SK-N-SH (cell line): Measurements from ENCODE around the gene CACNA1G. TPM values are rescaled to one million over a fixed set of nuclear protein-coding genes. Genes with fewer than 3 reads are reported as not detected.

ENCODE experiments used
- CTCF ChIA-PET: fragments of 300-600, 350-600 bp; formaldehyde crosslinking; extraction: SDS; loops from one replicate; lab custom pipeline; 2021; lab: Yijun Ruan, JAX
- POLR2A ChIA-PET: fragments of 350-600 bp; sonication (Branson Sonifier 250); formaldehyde crosslinking; extraction: SDS; loops from one replicate; lab custom pipeline; 2020; ENCODE audit warnings: antibody characterized with exemption, inconsistent platforms; lab: Yijun Ruan, JAX
- DNase-seq: peaks from one replicate; pipeline ENCODE4 v3.0.0; 2012
- H2AFZ ChIP-seq: fragments of 200-600 bp; sonication (generic); 2 replicates; pipeline ENCODE4 v1.8.1; 2016; ENCODE audit warnings: antibody characterized with exemption, mild to moderate bottlenecking, low read depth
- H3F3A ChIP-seq: fragments of 200-600 bp; sonication (generic); replicated peaks from 2 replicates; pipeline ENCODE3; 2016; ENCODE audit warnings: antibody characterized with exemption, mild to moderate bottlenecking; ENCODE audit not compliant: insufficient read depth
- H3K27ac ChIP-seq, 2 experiments: fragments of 200-500 bp in 1 of 2; fragments of 200-600 bp in 1 of 2; sonication (Bioruptor generic) in 1 of 2; sonication (generic), shearing (Covaris generic) in 1 of 2; 2 replicates each; pipeline versions ENCODE4 v1.5.1 to v1.6.1; 2014 to 2016; ENCODE audit warnings: low read depth in 2 of 2, inconsistent platforms in 1 of 2, low read length in 1 of 2, mild to moderate bottlenecking in 1 of 2, mixed read lengths in 1 of 2
- H3K27me3 ChIP-seq: fragments of 200-600 bp; sonication (generic), shearing (Covaris generic); 2 replicates; pipeline ENCODE4 v1.6.1; 2016; ENCODE audit warnings: mixed run types; ENCODE audit not compliant: insufficient read depth
- H3K36me3 ChIP-seq, 2 experiments: fragments of 200-500 bp in 1 of 2; fragments of 200-600 bp in 1 of 2; sonication (Bioruptor generic) in 1 of 2; sonication (generic) in 1 of 2; replicated peaks in 1 of 2; 2 replicates each; pipeline versions ENCODE3 to v1.5.1; 2014 to 2016; ENCODE audit warnings: low read length in 1 of 2, mild to moderate bottlenecking in 1 of 2; ENCODE audit not compliant: insufficient read depth in 2 of 2, control insufficient read depth in 1 of 2
- H3K4me1 ChIP-seq, 2 experiments: fragments of 200-500 bp in 1 of 2; fragments of 200-600 bp in 1 of 2; sonication (Bioruptor generic) in 1 of 2; sonication (generic), shearing (Covaris generic) in 1 of 2; 2 replicates each; pipeline versions ENCODE4 v1.5.1 to v1.6.1; 2014 to 2016; ENCODE audit warnings: low read depth in 1 of 2, low read length in 1 of 2, mixed run types in 1 of 2; ENCODE audit not compliant: insufficient read depth in 2 of 2, control insufficient read depth in 1 of 2
- H3K4me2 ChIP-seq: fragments of 200-600 bp; sonication (generic), shearing (Covaris generic); 2 replicates; pipeline ENCODE4 v1.6.1; 2017; ENCODE audit warnings: mixed run types
- H3K4me3 ChIP-seq, 2 experiments: fragments of 200-500 bp in 1 of 2; fragments of 200-600 bp in 1 of 2; sonication (Bioruptor generic) in 1 of 2; sonication (generic), shearing (Covaris generic) in 1 of 2; 2 replicates each; pipeline versions ENCODE4 v1.5.1 to v1.8.1; 2014 to 2016; ENCODE audit warnings: low read depth in 2 of 2, inconsistent platforms in 1 of 2, low read length in 1 of 2, mild to moderate bottlenecking in 1 of 2, mixed read lengths in 1 of 2, moderate library complexity in 1 of 2
- H3K79me2 ChIP-seq: fragments of 200-600 bp; sonication (generic); 2 replicates; pipeline ENCODE4 v1.8.1; 2017; ENCODE audit warnings: mild to moderate bottlenecking; ENCODE audit not compliant: insufficient read depth
- H3K9ac ChIP-seq: fragments of 200-600 bp; sonication (generic); 2 replicates; pipeline ENCODE4 v1.6.1; 2017; ENCODE audit warnings: mixed run types
- H3K9me2 ChIP-seq: fragments of 200-600 bp; sonication (generic); 2 replicates; pipeline ENCODE4 v1.6.1; 2017; ENCODE audit warnings: mixed run types
- H3K9me3 ChIP-seq: fragments of 200-600 bp; sonication (generic); 2 replicates; pipeline ENCODE4 v1.6.1; 2017; ENCODE audit warnings: mixed run types, mild to moderate bottlenecking, moderate library complexity
- H4K20me1 ChIP-seq: fragments of 200-600 bp; sonication (generic); 2 replicates; pipeline ENCODE4 v1.6.1; 2017; ENCODE audit warnings: mild to moderate bottlenecking, mixed run types; ENCODE audit not compliant: insufficient read depth
- CHD2 ChIP-seq: fragments of 150-350 bp; IDR thresholded peaks from 2 replicates; pipeline ENCODE4 v1.6.1; 2018; ENCODE audit warnings: low read length; ENCODE audit not compliant: partially characterized antibody
- CTCF ChIP-seq: fragments of 200-600 bp; sonication (generic); IDR thresholded peaks from 2 replicates; pipeline ENCODE4 v1.6.1; 2017; ENCODE audit warnings: antibody characterized with exemption, mild to moderate bottlenecking, moderate library complexity
- EZH2phosphoT487 ChIP-seq: fragments of 200-600 bp; sonication (generic); IDR thresholded peaks from 2 replicates; pipeline ENCODE4 v1.6.1; 2017; ENCODE audit warnings: low read depth, mixed run types, mild to moderate bottlenecking, antibody characterized with exemption, moderate library complexity, borderline replicate concordance
- PBX3 ChIP-seq: IDR thresholded peaks from 2 replicates; pipeline ENCODE4; 2012
- RCOR1 ChIP-seq: fragments of 150-350 bp; IDR thresholded peaks from 2 replicates; pipeline ENCODE4 v1.6.1; 2017; ENCODE audit warnings: antibody characterized with exemption, low read length
- RXRA ChIP-seq: IDR thresholded peaks from 2 replicates; pipeline ENCODE4 v1.4.0; 2012; ENCODE audit warnings: low read depth, mild to moderate bottlenecking, borderline replicate concordance
- TEAD4 ChIP-seq: IDR thresholded peaks from 2 replicates; pipeline ENCODE4 v1.4.0; 2012; ENCODE audit warnings: mild to moderate bottlenecking, borderline replicate concordance; ENCODE audit not compliant: insufficient read depth
- USF1 ChIP-seq: IDR thresholded peaks from 2 replicates; pipeline ENCODE4 v1.4.0; 2012; ENCODE audit warnings: low read depth, borderline replicate concordance
- WGBS: methylation state at CpG from one replicate; pipeline ENCODE4 v1.1.6; 2017; ENCODE audit warnings: low lambda C conversion rate; 5-methylcytosine and 5-hydroxymethylcytosine counted together
- polyA plus RNA-seq, 3 experiments: library from polyadenylated mRNA; depleted of rRNA; stranded (reverse); fragments of >200 nt; gene quantifications; 2 replicates each; pipeline ENCODE4 v1.2.3, GENCODE V29; 2012

Gene CACNA1G
- polyA plus RNA-seq, 1 of the 3 experiments (the other 2 are of a cell fraction): 0.21 TPM

GRCh38 chr17:50649042-50649908 is 88.8 kb downstream of the CACNA1G start (continued):
- TF ChIP-seq CTCF (no peak), CHD2 (no peak)

- no peak for DNase-seq
These were observed 91.1 kb downstream of the CACNA1G start for GRCh38 chr17:50651661-50652060.

More at GRCh38 chr17:50651661-50652060, 91.1 kb downstream of the CACNA1G start:
- Histone ChIP-seq H4K20me1 (no peaks in the 10 kb centered on the region), H3K27ac (no peak overlapping the region), H3K4me2 (no peak overlapping the region), H3K27me3 (no peaks in the 10 kb centered on the region), H3K4me3 (no peak overlapping the region), H3K4me1 (no peaks in the 10 kb centered on the region), H3K9ac (no peak overlapping the region), H3F3A (peaks cover 12% of the 10 kb centered on the region), H3K36me3 (peaks cover 4 to 7% of the 10 kb centered on the region in 2 experiments), H3K9me3 (no peaks in the 10 kb centered on the region), H3K79me2 (peaks cover 24% of the 10 kb centered on the region), H3K9me2 (no peaks in the 10 kb centered on the region), H2AFZ (no peak overlapping the region)
- ChIA-PET CTCF (interaction anchor here (0.7 to 9.3 kb wide), 9 partner anchors 10 to 101 kb away, joined by 3 to 101 read pairs (median 5); no protein-coding TSS in a partner anchor), POLR2A (no interaction called here)
- no peak for TF ChIP-seq EZH2phosphoT487
- no peak for TF ChIP-seq USF1
- TF ChIP-seq RXRA: no peak
- TF ChIP-seq PBX3: no peak
- no peak for TF ChIP-seq RCOR1
- TF ChIP-seq TEAD4: no peak
- 94% methylated on average over 2 of the region's 2 CpGs for WGBS
